Activated T-cell treated with anti-CD3 and anti-CD28 coated beads, Interleukin-2, amount 50 U/mL, for 72 hours (primary cell): Measurements from ENCODE around the gene CLNK. TPM values are rescaled to one million over a fixed set of nuclear protein-coding genes. Genes with fewer than 3 reads are reported as not detected.
A peak's percentile ranks its signal among the peaks of the same experiment; 100 is the strongest.

ENCODE experiments used
- ATAC-seq, 2 donors: fragments of 150-1000 bp; cut with Tn5 transposase; replicated peaks in 1 of 2; 2 replicates each; pipeline ENCODE4 v1.10.0; 2021; ENCODE audit warnings: moderate library complexity in 2 of 2, mild to moderate bottlenecking in 1 of 2
- DNase-seq, 2 donors: peaks; one replicate each; pipeline ENCODE4 v3.0.0; 2021 to 2022; ENCODE audit warnings: mixed read lengths in 1 of 2
- H3K27ac Mint-ChIP-seq: one replicate; pipeline ENCODE4 v1.8.0; 2022; ENCODE audit warnings: mild to moderate bottlenecking, moderate library complexity, mixed read lengths
- H3K27me3 Mint-ChIP-seq: one replicate; pipeline ENCODE4 v1.8.0; 2022; ENCODE audit warnings: low read depth, mixed read lengths
- H3K36me3 Mint-ChIP-seq, 2 donors: one replicate each; pipeline ENCODE4 v1.8.0; 2022; ENCODE audit warnings: mixed read lengths in 2 of 2, mild to moderate bottlenecking in 1 of 2; ENCODE audit not compliant: insufficient read depth in 2 of 2
- H3K4me1 Mint-ChIP-seq: one replicate; pipeline ENCODE4 v1.8.0; 2022; ENCODE audit warnings: low read depth, mixed read lengths
- H3K4me3 Mint-ChIP-seq, 2 donors: one replicate each; pipeline ENCODE4 v1.8.0; 2022; ENCODE audit warnings: mild to moderate bottlenecking in 2 of 2, mixed read lengths in 2 of 2, moderate library complexity in 2 of 2
- H3K9me3 Mint-ChIP-seq, 2 donors: one replicate each; pipeline ENCODE4 v1.8.0; 2022; ENCODE audit warnings: mixed read lengths in 2 of 2
- total RNA-seq, 2 donors: library from RNA; stranded (reverse); gene quantifications; one replicate each; pipeline ENCODE4 v1.2.3, GENCODE V29; 2022

Gene CLNK, protein sequence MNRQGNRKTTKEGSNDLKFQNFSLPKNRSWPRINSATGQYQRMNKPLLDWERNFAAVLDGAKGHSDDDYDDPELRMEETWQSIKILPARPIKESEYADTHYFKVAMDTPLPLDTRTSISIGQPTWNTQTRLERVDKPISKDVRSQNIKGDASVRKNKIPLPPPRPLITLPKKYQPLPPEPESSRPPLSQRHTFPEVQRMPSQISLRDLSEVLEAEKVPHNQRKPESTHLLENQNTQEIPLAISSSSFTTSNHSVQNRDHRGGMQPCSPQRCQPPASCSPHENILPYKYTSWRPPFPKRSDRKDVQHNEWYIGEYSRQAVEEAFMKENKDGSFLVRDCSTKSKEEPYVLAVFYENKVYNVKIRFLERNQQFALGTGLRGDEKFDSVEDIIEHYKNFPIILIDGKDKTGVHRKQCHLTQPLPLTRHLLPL
- under 1 TPM; 0.05 to 0.55 TPM for total RNA-seq

DNA sequence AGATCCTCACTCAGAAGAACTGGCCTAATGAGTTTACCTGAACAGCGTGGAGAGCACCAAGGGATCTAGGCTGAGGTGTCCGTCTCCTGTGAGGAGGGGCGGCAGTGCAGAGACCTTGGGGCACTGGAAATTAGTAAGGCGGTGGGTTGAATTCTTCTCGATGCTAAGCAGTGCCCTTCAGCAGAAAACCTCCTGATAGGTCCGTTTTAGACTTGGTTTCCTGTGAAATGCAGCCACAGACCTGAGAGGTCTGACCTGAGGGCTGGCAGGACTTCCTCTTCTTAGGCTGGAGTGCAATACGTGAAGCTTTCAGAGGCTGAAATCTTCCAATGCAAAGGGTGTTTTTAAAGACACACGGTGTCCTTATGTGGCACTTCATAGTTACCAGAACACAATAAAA lies at the start of gene CLNK:
CLNK (minus strand) TSS at position 138 of the 400 bp plus-strand sequence. CDS start 16,899 bp downstream, outside the sequence.
- Mint-ChIP-seq H3K27ac (no peak within 1 kb of the TSS), H3K27me3 (no peaks in the 10 kb centered on the region), H3K9me3 (peaks cover 0 to 2% of the 10 kb centered on the region in 2 donors), H3K4me1 (peaks cover 12% of the 10 kb centered on the region), H3K36me3 (no peaks in the 10 kb centered on the region), H3K4me3 (no peak within 1 kb of the TSS)
- DNase-seq (no peak), ATAC-seq (no peak)

DNA sequence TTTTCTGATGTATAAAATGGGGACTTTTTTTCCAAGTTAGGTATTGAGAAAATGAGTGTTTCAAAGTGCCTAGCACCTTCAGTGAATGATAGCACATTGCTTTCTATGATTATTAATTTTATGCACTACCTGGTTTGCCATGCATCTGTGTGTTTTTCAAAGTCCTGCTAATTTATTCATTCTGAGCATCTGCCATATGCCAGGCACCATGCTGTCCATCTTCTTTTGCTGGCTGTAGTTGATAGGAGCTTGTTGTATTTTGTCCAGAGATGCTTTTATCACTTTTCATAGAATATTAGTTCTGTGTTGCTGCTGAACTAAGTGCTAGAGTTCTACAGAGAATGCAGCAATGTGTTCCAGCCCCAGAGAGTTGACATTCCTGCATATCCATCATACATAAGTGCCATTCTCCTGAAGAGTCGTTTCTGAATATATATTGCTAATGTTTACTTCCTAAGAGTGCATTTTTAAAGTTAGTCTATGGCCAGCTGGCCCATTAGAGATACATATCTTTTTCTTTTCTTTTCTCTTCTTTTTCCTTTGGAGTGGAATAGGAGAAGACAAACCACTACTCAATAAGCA lies 49.0 kb upstream of the CLNK start:
- Mint-ChIP-seq H3K36me3 (peaks cover 0 to 2% of the 10 kb centered on the region in 2 donors), H3K4me1 (peaks cover 66% of the 10 kb centered on the region), H3K27me3 (no peaks in the 10 kb centered on the region), H3K4me3 (peak overlapping the region; percentile 63 to 74), H3K9me3 (peaks cover 4 to 6% of the 10 kb centered on the region in 2 donors), H3K27ac (no peak overlapping the region)
- no peak for ATAC-seq
- no peak for DNase-seq

DNA sequence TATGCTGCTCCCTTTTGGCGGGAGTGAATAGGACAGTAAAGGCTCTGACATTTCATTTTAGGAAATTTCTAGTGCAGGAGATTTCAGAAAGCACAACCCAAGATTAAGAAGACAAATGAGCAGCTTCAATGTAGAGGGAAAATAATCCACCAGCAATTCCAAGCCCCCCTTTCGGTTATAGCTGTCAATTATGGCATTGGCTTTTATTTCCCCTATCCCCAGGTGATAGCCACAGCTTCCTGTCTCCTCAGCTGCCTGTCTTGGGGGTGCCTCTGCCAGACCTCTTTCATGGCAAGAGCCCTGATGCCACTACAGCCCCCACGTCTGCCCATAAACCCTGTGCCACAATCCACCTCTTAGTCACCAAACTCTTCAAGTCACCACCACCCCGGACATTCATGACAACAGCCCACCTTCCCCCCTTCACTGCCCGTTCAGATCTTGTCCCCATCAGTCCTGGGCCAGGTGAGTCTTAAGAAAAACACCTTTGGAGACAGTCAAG lies 48.4 kb upstream of the CLNK start:
- Mint-ChIP-seq H3K36me3 (peaks cover 0 to 2% of the 10 kb centered on the region in 2 donors), H3K4me3 (peak overlapping the region; percentile 63 to 74), H3K9me3 (peaks cover 4 to 6% of the 10 kb centered on the region in 2 donors), H3K27me3 (no peaks in the 10 kb centered on the region), H3K27ac (peak overlapping the region; percentile 40), H3K4me1 (peaks cover 68% of the 10 kb centered on the region)
- ATAC-seq (peak in 1 of 2 donors; percentile 12), DNase-seq (peak; percentile 20 to 41)

DNA sequence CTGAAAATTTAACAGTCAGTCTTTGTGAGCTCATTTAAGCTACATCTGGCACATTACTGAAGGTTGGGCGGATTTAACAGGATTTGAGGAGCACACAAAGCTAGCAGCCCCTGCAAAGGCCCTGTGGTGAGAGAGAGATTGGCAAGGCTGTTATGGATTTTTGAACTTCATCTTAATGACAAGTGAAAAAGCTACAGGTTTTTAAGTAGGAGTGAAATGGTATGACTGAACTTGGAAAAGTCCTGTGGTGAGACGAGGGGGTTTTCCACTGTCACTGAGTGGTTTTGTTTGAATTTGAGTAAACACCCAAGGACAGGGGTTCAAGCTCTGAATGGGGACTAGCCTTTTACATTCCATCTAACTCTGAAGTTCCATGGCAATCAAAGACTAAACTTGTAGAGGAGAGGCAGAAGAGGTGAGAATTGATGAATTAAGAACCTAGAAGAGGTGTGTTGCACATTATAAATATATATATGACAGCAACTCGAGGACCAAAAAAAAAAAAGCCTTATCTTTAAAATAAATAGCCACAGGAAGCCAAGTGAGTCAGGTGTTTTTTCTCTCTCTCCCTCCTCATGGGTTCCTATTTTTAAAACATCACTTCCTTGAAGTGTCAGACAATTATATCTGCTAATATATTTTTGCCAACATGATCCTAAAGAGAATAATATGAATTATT lies 47.8 kb upstream of the CLNK start:
- peak overlapping the region; percentile 63 to 74 for H3K4me3 Mint-ChIP-seq
- no peaks in the 10 kb centered on the region for H3K27me3 Mint-ChIP-seq
- ATAC-seq, result peak; percentile 44 to 52
- H3K36me3 Mint-ChIP-seq, result peaks cover 0 to 2% of the 10 kb centered on the region in 2 donors
- peak; percentile 46 to 63 for DNase-seq
- H3K9me3 Mint-ChIP-seq, result peaks cover 4 to 6% of the 10 kb centered on the region in 2 donors
- peaks cover 73% of the 10 kb centered on the region for H3K4me1 Mint-ChIP-seq
- H3K27ac Mint-ChIP-seq, result peak overlapping the region; percentile 40

DNA sequence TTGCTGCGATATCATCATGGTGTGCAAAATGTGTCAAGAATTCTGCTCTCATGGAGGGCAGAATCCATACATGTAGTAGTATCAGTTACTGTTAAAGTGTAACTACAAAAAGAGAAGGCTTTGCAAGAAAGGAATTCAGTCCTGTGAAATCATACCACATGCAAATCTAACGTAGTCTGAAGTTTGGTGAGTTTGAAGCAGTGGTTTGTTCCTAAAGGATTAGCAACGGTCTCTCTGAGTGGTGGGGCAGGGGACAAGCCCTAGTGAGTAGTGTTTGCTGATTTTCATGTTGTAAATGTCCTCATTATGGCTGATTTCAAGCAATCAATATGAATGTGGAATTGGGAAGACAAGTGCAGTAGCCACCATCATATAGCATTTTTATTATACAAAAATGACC lies 47.1 kb upstream of the CLNK start:
- Mint-ChIP-seq H3K4me1 (peaks cover 75% of the 10 kb centered on the region), H3K9me3 (peaks cover 4 to 6% of the 10 kb centered on the region in 2 donors), H3K27ac (peak overlapping the region; percentile 5), H3K4me3 (peak overlapping the region; percentile 58 to 68), H3K36me3 (peaks cover 0 to 2% of the 10 kb centered on the region in 2 donors), H3K27me3 (no peaks in the 10 kb centered on the region)
- no peak for DNase-seq
- no peak for ATAC-seq

DNA sequence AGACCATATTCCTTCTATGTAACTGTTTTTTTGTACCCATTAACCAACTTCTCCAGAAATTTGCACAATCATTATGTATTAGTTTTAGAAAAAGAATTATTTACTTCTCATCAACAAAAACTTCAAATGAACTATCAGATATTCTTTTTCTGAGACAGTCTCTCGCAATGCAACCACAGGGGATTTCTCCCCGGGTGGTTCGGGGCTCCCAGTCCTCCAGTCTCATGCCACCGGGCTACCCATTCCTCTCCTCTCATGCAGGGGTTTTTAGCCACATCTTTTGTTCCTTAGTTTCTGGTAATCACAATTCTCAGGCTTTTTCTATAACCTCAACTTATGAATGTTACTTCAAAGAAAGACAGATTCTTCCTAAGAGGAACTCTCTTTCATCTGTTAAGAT lies 46.6 kb upstream of the CLNK start:
- no peak for ATAC-seq
- peaks cover 0 to 2% of the 10 kb centered on the region in 2 donors for H3K36me3 Mint-ChIP-seq
- peak overlapping the region; percentile 58 to 68 for H3K4me3 Mint-ChIP-seq
- no peak overlapping the region for H3K27ac Mint-ChIP-seq
- peaks cover 4 to 6% of the 10 kb centered on the region in 2 donors for H3K9me3 Mint-ChIP-seq
- peaks cover 75% of the 10 kb centered on the region for H3K4me1 Mint-ChIP-seq
- peak in 1 of 2 donors; percentile 36 for DNase-seq
- no peaks in the 10 kb centered on the region for H3K27me3 Mint-ChIP-seq

DNA sequence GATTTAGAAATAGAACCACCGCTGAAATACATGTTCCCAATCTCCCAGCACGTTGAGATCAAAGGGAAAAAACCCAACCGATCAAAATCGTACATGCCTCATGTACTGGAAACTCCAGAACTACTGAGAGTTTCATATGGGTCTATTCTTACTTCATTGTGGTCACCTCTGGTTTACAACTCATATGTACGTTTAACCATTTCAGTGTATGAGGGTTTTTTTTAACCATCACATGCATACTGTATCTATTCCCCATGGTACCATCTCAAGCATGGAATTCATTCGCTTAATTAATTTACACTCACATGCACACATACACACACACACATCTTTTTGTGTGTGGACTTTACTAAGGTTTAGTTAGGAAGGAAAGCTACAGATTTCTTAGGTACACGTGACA lies 46.0 kb upstream of the CLNK start:
- Mint-ChIP-seq H3K36me3 (peaks cover 0 to 2% of the 10 kb centered on the region in 2 donors), H3K4me3 (peak overlapping the region; percentile 68 to 75), H3K9me3 (peaks cover 4 to 6% of the 10 kb centered on the region in 2 donors), H3K27ac (peak overlapping the region; percentile 92), H3K4me1 (peaks cover 75% of the 10 kb centered on the region), H3K27me3 (no peaks in the 10 kb centered on the region)
- peak in 1 of 2 donors; percentile 21 for DNase-seq
- peak; percentile 72 to 77 for ATAC-seq

DNA sequence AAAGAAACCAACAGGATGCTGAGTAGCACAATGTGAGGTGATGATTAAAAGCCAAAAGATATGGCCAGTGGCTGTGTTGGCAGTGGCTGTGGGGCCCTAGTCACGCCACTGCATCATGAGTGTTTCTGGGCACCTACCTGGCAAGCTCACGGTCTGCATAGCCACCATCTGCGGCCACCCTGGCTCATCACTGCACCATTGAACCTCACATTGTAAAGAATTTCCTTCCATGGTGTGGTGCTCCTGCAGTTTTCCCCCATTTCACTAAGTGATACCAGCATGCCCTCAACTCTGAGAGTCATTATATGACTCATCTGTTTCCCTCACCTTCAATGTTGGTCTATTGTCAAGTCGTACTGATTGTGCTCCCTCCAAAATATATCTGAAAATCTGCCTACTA lies 45.5 kb upstream of the CLNK start:
- Mint-ChIP-seq H3K36me3 (peaks cover 0 to 2% of the 10 kb centered on the region in 2 donors), H3K4me1 (peaks cover 75% of the 10 kb centered on the region), H3K4me3 (peak overlapping the region; percentile 68 to 75), H3K9me3 (peaks cover 4 to 6% of the 10 kb centered on the region in 2 donors), H3K27ac (peak overlapping the region; percentile 92), H3K27me3 (no peaks in the 10 kb centered on the region)
- peak; percentile 39 to 56 for DNase-seq
- peak; percentile 63 to 68 for ATAC-seq

DNA sequence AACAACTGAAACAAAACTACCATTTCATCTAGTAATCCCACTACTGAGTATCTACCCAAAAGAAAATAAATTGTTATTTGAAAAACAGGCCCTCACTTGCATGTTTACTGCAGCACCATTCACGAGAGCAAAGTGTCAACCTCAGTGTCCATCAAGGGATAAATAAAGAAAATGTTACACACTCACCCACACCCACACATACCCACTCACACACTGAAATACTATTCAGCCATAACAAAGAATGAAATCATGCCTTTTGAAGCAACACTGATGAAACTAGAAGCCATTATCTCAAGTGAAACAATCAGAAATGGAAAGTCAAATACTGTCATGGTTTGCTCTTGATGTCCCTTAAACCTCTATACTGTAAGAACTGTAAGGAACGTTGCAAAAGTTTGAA lies 44.8 kb upstream of the CLNK start:
- Mint-ChIP-seq H3K36me3 (peaks cover 0 to 2% of the 10 kb centered on the region in 2 donors), H3K4me1 (peaks cover 70% of the 10 kb centered on the region), H3K9me3 (peaks cover 4 to 6% of the 10 kb centered on the region in 2 donors), H3K4me3 (no peak overlapping the region), H3K27me3 (no peaks in the 10 kb centered on the region), H3K27ac (no peak overlapping the region)
- DNase-seq (no peak), ATAC-seq (no peak)

DNA sequence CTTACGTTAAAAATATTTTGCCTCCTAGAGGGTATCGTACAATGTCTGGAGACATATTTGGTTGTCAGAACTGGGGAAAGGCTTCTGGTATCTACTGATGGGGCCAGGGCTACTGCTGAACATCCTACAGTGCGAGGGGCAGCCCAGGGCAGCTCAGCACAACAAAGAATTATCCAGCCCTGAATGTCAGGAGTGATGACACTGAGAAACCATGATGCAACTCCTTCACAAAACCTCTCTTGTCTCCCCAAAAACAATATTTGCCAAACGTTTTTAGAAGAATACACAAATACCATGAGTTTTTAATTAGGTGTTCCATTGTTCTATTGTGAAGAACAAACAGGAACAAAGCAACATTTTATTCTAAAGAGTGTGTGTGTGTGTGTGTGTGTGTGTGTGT lies 43.4 kb upstream of the CLNK start:
- Mint-ChIP-seq H3K4me3 (no peak overlapping the region), H3K4me1 (peaks cover 59% of the 10 kb centered on the region), H3K27ac (no peak overlapping the region), H3K27me3 (no peaks in the 10 kb centered on the region), H3K9me3 (peaks cover 4% of the 10 kb centered on the region in 2 donors), H3K36me3 (no peaks in the 10 kb centered on the region)
- DNase-seq (no peak), ATAC-seq (no peak)

DNA sequence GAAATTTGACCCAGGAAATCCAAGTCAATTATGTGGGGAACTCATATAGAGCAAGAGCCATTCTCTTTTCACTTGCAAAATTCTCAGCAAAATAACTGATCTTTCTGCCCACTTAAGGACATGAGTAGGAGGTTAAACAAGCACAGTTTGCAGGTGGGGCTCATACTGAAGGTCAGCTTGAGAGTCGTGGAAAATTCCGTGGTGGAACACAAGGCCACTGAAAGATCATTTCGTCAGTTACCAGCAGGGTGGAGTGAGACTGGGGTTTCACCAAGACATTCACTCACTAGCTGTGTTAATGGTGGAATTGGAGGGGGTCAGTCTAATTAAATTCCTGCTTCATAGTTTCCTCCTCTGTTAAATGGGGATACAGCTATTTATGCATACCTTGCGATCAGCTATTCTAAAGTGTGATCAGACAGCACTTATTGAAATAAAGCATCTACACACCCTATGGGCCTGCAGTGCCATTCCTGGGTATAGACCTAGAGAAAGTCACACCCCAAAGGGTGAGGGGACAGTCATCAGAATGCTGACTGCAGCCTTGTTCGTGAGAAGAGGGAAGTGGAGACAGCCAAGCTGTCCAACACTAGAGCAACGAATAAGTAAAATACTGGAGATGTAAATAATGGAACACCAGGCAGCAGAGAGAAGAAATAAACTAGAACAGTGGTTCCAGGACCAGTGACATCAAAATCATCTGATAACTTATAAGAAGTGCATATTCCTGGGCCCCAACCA lies 42.7 kb upstream of the CLNK start:
- H3K4me1 Mint-ChIP-seq, result peaks cover 55% of the 10 kb centered on the region
- DNase-seq, result no peak

DNA sequence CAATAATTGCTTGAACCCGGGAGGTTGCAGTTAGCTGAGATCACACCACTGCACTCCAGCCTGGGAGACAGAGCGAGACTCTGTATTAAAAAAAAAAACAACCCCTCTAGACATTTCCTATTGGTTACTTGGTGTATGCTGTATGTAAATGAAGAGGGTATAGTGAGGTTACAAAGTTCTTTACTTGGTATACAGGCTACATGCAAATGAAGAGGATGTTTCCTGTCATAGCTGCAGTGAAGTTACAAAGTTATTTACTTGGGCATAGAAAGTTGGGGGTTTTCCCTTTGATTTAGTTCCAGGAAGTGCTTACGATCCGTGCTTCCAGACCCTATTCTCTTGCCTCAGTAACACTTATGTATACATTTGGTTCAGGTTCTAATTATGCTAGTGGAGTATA lies 38.4 kb upstream of the CLNK start:
- no peak overlapping the region for H3K4me3 Mint-ChIP-seq
- peaks cover 0 to 3% of the 10 kb centered on the region in 2 donors for H3K36me3 Mint-ChIP-seq
- no peaks in the 10 kb centered on the region for H3K27me3 Mint-ChIP-seq
- H3K4me1 Mint-ChIP-seq, result peaks cover 19% of the 10 kb centered on the region
- ATAC-seq, result peak; percentile 65 to 87
- H3K9me3 Mint-ChIP-seq, result no peaks in the 10 kb centered on the region
- H3K27ac Mint-ChIP-seq, result no peak overlapping the region
- DNase-seq, result no peak

More for the DNA sequence above, 42.7 kb upstream of the CLNK start:
- no peak for ATAC-seq
- H3K9me3 Mint-ChIP-seq, result peaks cover 4% of the 10 kb centered on the region in 2 donors
- H3K27me3 Mint-ChIP-seq, result no peaks in the 10 kb centered on the region
- no peaks in the 10 kb centered on the region for H3K36me3 Mint-ChIP-seq
- no peak overlapping the region for H3K27ac Mint-ChIP-seq
- no peak overlapping the region for H3K4me3 Mint-ChIP-seq
